Osteocyte (in vitro differentiated cells): Measurements from ENCODE around the gene PDE4B. TPM values are rescaled to one million over a fixed set of nuclear protein-coding genes. Genes with fewer than 3 reads are reported as not detected.

Experiments
- DNase-seq: peaks from one replicate; pipeline ENCODE4 v3.0.0; 2021; ENCODE audit warnings: mixed read lengths; ENCODE audit not compliant: unreplicated experiment; ENCODE audit errors: extremely low spot score
- H3K27ac Mint-ChIP-seq: one replicate; pipeline ENCODE4 v1.8.0; 2021; ENCODE audit warnings: mild to moderate bottlenecking, mixed read lengths; ENCODE audit not compliant: unreplicated experiment
- H3K27me3 Mint-ChIP-seq: one replicate; pipeline ENCODE4 v1.8.0; 2021; ENCODE audit warnings: mixed read lengths; ENCODE audit not compliant: unreplicated experiment
- H3K36me3 Mint-ChIP-seq: one replicate; pipeline ENCODE4 v1.8.0; 2021; ENCODE audit warnings: mixed read lengths; ENCODE audit not compliant: unreplicated experiment
- H3K4me1 Mint-ChIP-seq: one replicate; pipeline ENCODE4 v1.8.0; 2021; ENCODE audit warnings: mixed read lengths; ENCODE audit not compliant: unreplicated experiment
- H3K4me3 Mint-ChIP-seq: one replicate; pipeline ENCODE4 v1.8.0; 2021; ENCODE audit warnings: mild to moderate bottlenecking, moderate library complexity, mixed read lengths; ENCODE audit not compliant: unreplicated experiment
- H3K9me3 Mint-ChIP-seq: one replicate; pipeline ENCODE4 v1.8.0; 2021; ENCODE audit warnings: mixed read lengths; ENCODE audit not compliant: unreplicated experiment
- total RNA-seq: library from RNA; stranded (reverse); gene quantifications from 2 replicates; pipeline ENCODE4 v1.2.1, GENCODE V29; 2021
- TF ChIP-seq, protein P1 (sequence below): fragments of 200-600 bp; sonication (generic); IDR thresholded peaks from 2 replicates; pipeline ENCODE4 v1.5.0; 2021; ENCODE audit warnings: antibody characterized with exemption, mild to moderate bottlenecking, moderate library complexity

Gene PDE4B
- total RNA-seq, 1 donor from 2014 or later: 53.1 TPM

DNA sequence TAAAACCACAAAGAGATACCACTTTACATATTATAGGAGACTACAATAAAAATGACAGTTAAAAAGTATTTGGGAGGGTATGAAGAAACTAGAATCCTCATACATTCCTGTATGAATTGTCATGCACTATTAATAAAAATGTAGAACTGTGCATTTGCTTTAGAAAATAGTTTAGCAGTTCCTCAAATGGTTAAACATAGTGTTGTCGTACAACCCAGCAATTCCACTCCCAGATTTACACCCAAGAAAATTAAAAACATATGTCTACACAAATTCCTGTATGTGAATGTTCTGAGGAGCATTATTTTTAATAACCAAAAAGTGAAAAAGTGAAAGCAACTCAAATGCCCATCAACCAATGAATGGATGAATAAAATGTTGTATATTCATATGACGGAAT, 23.1 kb upstream of the PDE4B start:
- no peak for DNase-seq
- TF ChIP-seq, protein P1, sequence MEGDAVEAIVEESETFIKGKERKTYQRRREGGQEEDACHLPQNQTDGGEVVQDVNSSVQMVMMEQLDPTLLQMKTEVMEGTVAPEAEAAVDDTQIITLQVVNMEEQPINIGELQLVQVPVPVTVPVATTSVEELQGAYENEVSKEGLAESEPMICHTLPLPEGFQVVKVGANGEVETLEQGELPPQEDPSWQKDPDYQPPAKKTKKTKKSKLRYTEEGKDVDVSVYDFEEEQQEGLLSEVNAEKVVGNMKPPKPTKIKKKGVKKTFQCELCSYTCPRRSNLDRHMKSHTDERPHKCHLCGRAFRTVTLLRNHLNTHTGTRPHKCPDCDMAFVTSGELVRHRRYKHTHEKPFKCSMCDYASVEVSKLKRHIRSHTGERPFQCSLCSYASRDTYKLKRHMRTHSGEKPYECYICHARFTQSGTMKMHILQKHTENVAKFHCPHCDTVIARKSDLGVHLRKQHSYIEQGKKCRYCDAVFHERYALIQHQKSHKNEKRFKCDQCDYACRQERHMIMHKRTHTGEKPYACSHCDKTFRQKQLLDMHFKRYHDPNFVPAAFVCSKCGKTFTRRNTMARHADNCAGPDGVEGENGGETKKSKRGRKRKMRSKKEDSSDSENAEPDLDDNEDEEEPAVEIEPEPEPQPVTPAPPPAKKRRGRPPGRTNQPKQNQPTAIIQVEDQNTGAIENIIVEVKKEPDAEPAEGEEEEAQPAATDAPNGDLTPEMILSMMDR: no peak
- Mint-ChIP-seq H3K27me3 (peaks cover 37% of the 10 kb centered on the region), H3K36me3 (no peaks in the 10 kb centered on the region), H3K4me1 (peaks cover 3% of the 10 kb centered on the region), H3K4me3 (no peak overlapping the region), H3K9me3 (peaks cover 17% of the 10 kb centered on the region), H3K27ac (no peak overlapping the region)

DNA sequence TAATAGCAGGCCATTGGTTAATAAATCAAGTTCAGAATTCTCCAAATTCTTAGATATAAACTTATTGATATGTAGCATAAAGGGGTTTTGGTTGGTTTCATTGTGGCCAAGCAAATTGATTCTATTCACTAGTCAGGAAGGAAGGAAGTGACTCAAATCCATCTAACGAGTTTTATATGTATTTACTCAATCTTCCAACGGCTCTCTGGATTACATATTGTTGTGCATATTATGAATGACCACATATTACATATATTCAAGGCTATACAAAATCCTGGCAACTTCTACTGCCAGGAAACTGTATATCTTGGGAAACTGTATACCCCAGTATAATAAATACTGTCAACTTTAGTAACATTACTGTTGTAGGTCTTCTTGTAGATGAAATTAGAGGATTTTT, 20.1 kb upstream of the PDE4B start:
- Mint-ChIP-seq H3K27me3 (peaks cover 25% of the 10 kb centered on the region), H3K4me1 (peaks cover 3% of the 10 kb centered on the region), H3K4me3 (no peak overlapping the region), H3K27ac (no peak overlapping the region), H3K36me3 (no peaks in the 10 kb centered on the region), H3K9me3 (peaks cover 13% of the 10 kb centered on the region)
- TF ChIP-seq, protein P1: no peak
- DNase-seq: no peak

DNA sequence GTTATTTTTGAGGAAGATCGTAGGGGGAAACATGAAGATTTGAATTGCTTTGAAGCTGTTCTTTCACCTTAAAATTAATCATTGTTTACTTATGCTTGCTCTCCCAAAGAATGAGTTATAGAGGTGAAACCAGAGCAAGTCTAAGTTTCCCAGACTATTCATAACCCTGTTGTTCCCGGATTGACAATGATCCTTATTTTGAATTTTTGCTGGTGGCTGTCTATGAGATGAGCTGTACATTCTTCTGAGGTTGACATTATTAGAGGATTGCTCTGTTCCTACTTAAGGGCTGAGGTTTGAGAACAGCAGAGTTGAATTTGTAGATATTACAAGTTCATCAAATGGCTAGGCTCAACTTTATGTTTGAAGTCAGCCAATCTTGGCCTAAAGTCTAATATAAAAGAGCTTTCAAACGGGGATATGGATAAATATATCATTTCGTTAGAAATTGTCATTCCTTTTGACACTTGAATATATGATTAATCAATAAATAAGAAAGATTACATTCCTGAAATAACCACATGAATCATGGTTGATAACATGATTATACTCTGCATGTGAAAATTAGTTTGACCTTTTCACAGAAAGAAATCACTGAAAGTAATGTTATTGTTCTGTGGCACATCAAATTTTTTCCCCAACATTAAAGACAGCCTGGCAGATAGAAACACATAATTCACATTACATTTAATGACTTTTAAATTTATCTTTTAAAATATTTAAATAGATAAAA, 19.1 kb upstream of the PDE4B start:
- Mint-ChIP-seq H3K36me3 (no peaks in the 10 kb centered on the region), H3K4me1 (peaks cover 3% of the 10 kb centered on the region), H3K27me3 (peaks cover 24% of the 10 kb centered on the region), H3K9me3 (peaks cover 13% of the 10 kb centered on the region), H3K27ac (no peak overlapping the region), H3K4me3 (no peak overlapping the region)
- DNase-seq: no peak
- TF ChIP-seq, protein P1: no peak

GRCh38 chr1:65788762-65789161, 3.9 kb upstream of the PDE4B start:
- Mint-ChIP-seq H3K4me3 (no peak overlapping the region), H3K9me3 (peaks cover 13% of the 10 kb centered on the region), H3K27ac (no peak overlapping the region), H3K4me1 (peaks cover 13% of the 10 kb centered on the region), H3K36me3 (no peaks in the 10 kb centered on the region), H3K27me3 (peaks cover 61% of the 10 kb centered on the region)
- DNase-seq: no peak
- TF ChIP-seq, protein P1: no peak

GRCh38 chr1:65791396-65791795, 1.3 kb upstream of the PDE4B start:
- H3K4me1 Mint-ChIP-seq: peaks cover 13% of the 10 kb centered on the region
- TF ChIP-seq, protein P1: no peak
- H3K4me3 Mint-ChIP-seq: no peak overlapping the region
- H3K27ac Mint-ChIP-seq: no peak overlapping the region
- H3K36me3 Mint-ChIP-seq: no peaks in the 10 kb centered on the region
- DNase-seq: no peak
- peaks cover 13% of the 10 kb centered on the region for H3K9me3 Mint-ChIP-seq
- peaks cover 70% of the 10 kb centered on the region for H3K27me3 Mint-ChIP-seq
